GM18951 (cell line): ENCODE data around the gene PIK3AP1.
"Not testable (repeated sequence)": the region's sequence is repeated elsewhere in the genome, so short reads cannot be mapped to it uniquely, and the experiment has no call there.

Source experiments
- POLR2A ChIP-seq: IDR thresholded peaks from 4 replicates; pipeline ENCODE4 v1.6.1; 2011; ENCODE audit warnings: mild to moderate bottlenecking; ENCODE audit not compliant: insufficient read length, insufficient read depth; ENCODE audit errors: extremely low read depth
- in situ Hi-C: fragments of 300-500 bp; cut with MboI; formaldehyde crosslinking; loops from one replicate; pipeline ENCODE4 v1.12.0; 2022; ENCODE audit warnings: low sequenced_read_pairs, mixed read lengths, inconsistent platforms; ENCODE audit not compliant: unreplicated experiment

PIK3AP1 gene

DNA sequence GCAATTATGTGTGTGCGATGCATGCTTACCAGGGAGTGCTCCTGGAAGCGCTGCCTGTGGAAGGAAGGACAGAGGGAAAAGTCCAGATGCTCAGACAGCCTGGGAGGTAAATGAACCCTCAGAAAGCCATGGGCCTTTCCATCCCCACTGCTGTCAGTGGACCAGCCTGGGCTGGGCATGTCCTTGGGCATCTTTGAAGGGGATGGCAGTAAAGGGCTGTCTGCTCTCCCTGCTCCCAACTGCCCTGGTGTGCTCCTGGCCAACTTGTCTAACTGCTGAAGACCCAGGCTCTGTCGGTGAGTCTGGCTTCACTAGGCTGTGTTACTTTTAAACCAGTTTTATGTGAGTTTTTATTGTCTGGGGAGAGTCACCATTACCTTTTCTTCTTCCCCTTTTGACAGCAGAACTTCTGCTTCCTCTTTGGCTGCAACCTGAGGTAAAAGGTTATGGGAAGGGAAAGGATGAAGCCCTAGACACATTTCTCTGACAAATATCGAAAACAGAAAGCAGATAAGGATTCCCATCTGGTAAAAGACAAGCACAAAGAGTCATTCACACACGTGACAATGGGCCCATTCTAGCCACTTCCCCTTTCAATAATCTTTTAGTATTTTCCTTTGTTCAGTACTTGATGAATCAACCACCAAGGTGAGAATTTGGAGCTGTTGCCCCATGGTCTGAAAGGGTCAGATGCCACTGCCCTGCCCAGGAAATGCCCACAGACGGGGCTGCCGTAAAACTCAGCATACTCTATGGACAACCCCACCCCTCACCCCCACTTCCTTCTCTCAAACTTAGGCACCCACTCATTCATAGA lies 27.6 kb upstream of the PIK3AP1 start:
- no peak for TF ChIP-seq POLR2A
- in situ Hi-C loops = loop anchor here (10.0 kb wide), 1 partner anchor 103 kb away; no protein-coding TSS in a partner anchor

DNA sequence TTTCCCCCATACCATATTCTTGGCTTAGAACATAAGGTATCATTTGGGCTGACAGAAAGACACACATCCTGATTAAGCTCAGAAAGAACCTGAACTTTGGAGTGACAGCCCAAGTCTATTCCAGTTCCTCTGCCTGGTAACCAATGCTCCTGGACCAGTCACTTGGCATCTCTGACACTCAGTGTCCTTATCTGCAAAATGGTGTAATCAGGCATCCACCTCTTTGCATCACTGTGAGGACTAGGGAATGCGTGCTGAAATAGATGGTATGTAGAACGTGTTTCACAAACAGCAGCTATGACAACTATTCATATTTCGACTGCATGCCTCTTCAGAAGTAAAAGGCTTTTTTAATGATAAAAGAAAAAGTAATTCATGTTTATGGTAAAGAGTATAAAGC lies 26.2 kb upstream of the PIK3AP1 start:
- in situ Hi-C loops = loop anchor here (10.0 kb wide), 1 partner anchor 102 kb away; no protein-coding TSS in a partner anchor

DNA sequence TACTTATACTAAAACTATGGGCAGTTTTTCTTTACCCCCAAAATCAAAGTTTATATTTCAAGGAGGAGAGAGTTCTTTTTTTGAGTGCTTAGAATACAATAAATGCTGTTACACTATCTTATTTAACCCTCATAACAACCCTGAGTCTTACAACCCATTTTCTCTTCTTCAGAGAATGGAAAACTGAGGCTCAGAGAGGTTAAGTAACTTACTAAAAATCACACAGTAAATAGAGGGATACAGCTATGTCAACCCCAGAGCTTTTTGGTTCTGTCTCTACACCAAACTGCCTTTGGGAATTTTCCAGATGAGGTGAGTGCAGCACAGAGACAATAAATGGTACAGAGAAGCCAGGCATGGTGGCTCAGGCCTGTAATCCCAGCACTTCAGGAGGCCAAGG lies 25.6 kb upstream of the PIK3AP1 start:
- in situ Hi-C loops = loop anchor here (10.0 kb wide), 1 partner anchor 101 kb away; no protein-coding TSS in a partner anchor
- TF ChIP-seq POLR2A = no peak

More for the DNA sequence above, 26.2 kb upstream of the PIK3AP1 start:
- no peak for TF ChIP-seq POLR2A

DNA sequence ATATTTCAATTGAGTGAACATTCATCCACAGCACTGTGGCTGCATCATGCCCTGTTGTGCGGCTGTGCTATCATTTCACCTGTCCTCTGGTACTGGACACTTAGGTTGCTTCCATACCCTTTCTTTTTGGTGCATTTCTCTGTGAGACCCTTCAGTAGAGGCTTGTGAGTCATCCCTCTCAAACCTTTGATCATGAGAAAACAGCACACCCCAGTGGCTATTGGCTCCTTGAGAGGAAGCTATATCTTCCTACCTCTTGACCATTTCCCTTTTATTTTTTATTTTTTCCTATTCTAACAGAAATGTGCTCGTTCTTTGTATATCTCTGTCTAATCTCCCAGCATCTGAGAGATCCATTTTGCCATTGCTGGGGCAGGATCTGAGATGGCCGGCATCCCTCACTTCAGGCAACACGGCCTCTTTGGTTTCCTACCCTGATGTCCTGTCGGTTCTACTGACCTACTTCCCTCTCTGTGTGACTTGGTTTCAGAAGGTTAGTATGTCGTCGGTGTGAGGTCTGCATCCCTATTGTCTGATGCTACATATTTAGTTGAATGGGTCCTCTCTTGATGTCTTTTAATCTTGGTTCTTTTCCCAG lies 23.8 kb upstream of the PIK3AP1 start:
- no peak for TF ChIP-seq POLR2A
- in situ Hi-C loops = loop anchor here (10.0 kb wide), 1 partner anchor 99 kb away; no protein-coding TSS in a partner anchor

DNA sequence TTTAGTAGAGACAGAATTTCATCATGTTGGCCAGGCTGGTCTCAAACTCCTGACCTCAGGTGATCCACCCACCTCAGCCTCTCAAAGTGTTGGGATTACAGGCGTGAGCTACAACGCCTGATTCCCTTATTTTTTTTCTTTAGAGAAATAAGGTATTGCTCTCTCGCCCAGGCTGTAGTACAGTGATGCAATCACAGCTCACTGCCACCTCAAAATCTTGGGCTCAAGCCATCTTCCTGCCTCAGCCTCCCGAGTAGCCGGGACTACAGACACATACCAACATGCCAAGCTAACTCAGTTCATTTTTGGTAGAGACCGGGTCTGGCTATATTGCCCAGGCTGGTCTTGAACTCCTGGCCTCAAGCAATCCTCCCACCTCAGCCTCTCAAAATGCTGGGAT lies 21.2 kb upstream of the PIK3AP1 start:
- in situ Hi-C loops = loop anchor here (10.0 kb wide), 1 partner anchor 97 kb away; no protein-coding TSS in a partner anchor

DNA sequence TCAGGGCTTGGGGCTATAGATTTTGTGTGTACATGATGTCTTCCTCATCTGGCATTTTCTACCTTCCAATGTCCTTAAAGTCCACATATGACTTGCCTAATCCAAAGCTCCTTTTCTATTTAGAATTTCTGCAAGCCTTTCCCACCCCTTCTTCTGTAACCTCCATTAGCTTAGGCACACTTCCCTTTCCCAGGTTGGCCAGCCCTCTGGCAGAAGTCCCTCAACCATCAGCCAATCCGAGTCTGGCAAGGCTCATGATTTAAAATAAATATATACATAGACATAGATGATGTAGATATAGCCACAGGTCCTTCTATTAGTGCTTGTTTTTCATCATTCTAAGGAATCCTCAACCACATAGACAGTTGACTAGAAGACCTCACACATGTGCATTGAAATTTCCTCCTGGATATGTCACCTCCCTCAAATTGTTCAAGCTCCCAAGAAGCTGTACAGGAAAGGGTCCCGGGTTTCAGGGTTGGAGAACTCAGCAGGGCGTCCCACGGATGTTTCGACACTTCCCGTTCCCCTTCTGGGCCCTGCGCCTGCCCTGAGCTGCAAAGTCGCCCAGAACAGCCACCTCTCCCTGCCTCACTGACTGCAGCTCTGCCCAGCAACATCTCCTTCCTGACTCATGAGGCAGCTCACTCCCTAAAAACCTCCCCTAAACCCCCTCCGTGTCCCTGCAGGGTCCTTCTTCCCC lies 20.4 kb upstream of the PIK3AP1 start:
- in situ Hi-C loops = loop anchor here (10.0 kb wide), 1 partner anchor 96 kb away; no protein-coding TSS in a partner anchor
- no peak for TF ChIP-seq POLR2A

DNA sequence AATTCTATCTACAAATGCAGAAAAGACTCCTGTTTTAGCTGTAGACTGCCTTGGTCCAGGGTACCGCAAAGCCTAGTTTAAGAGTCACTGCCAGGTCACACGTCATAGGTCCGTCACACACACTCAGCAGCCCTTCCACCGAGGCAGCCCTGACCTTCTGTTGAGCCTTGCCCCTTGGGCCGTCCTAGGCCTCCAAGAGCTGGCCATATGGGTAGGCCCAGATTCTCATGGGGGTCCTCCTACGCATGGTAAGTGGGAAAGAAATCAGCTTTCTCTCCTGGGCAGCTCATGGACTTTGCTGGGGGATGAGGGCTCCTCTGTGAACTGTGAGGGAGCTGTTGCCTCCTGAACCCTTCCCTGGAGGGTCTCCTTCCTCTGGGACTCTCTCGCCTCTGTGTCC lies 19.8 kb upstream of the PIK3AP1 start:
- in situ Hi-C loops = loop anchor here (10.0 kb wide), 1 partner anchor 95 kb away; no protein-coding TSS in a partner anchor
- TF ChIP-seq POLR2A = no peak

DNA sequence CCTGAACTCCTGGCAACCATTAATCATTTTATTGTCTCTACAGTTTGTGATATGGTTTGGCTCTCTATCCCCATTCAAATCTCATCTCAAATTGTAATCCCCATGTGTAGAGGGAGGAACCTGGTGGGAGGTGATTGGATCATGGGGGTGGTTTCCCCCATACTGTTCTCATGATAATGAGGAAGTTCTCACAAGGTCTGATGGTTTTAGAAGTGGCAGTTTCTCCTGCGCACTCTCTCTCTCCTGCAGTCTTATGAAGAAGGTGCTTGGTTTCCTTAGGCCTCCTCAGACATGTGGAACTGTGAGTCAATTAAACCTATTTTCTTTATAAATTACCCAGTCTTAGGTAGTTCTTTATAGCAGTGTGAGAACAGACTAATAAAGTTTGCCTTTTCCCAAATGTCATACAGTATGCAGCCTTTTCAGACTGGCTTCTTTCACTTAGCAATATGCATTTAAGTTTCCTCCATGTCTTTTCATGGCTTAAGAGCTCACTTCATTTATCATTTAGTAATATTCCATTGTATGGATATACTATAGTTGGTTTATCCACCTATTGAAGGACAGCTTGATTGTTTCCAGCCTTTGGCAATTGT lies 17.1 kb upstream of the PIK3AP1 start:
- in situ Hi-C loops = not testable (repeated sequence)

DNA sequence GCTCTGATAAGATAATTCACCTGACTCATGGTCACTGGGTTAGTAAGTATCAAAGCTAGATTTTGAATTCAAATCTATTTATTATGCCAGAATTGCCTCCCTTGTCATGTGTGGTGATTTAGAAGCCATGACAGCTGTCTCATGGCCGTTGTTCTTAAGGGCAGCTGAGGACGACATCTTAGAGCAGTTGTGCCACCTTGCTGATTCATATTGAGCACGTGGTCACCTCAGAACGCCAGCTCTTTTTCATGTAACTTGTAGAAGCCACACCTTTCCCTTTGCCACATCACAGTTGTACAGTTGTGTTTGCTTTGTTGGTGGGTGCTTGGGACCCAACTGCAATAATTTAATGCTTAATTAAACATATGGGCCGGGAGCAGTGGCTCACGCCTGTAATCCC lies 4.3 kb upstream of the PIK3AP1 start:
- in situ Hi-C loops = no loop called here
- no peak for TF ChIP-seq POLR2A

DNA sequence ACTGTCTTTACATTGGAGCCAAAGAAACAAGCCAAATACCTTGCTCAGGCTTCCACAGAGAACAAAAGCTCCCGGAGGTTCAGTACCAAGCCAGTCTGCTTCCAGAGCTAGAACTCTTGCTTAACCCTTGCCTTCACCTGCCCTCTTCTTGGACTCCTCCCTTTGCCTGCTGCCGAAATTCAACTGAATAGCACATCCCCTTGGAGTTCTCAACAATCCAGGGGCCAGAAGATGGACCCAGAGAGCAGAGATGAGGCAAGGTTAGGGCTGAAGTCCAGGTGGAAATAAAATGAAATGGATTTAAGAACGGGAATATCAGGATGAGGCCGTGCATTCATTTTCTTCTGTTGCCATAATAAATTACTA lies 876 bp upstream of the PIK3AP1 start:
- in situ Hi-C loops = no loop called here

DNA sequence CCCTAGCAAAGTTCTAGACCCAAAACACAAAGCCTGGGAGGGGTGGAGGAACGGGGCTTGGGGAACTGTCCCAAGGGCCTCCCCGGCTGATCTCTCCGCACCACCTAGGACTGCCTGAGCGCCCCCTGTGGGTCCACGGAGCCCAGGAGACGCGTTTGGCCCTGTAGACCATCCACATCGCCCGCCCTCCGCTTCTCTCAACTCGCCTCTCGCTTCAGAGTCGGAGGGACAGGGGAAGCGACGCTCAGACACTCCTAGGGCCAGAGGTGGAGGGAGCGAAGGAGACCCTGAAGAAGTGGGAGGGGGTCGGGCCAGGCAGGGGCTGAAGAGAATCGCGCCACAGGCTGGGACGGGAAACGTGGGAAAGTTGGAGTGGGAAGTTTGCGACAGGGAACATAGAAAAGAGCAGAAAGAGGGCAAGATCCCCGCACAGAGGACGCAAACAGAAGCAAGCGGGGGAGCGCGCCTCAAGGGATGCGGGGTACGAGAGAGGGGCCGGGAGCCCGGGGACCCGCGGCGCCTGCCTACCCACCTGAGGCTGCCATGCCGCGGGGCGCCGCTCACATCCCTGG lies 378 bp downstream of the PIK3AP1 start:
- no peak for TF ChIP-seq POLR2A
- in situ Hi-C loops = no loop called here

More for the DNA sequence above, 876 bp upstream of the PIK3AP1 start:
- TF ChIP-seq POLR2A = no peak

DNA sequence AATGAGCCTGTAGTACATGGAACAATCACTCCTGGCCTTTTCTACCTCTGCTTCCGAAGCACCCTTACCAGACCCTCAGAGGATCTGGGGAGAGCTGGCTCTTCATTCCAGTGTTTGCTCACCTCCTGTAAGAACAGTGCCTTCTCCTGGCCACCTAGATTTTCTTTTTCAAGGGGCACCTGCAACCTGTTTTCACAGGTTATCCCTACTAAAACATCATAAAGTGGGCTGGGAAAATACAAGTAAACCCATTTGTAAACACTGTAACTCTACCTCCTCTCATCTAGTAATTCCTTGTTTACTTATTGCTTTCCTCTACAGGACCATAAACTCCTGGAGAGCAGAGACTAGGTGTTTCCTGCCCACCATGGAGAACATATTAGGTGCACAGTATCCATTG lies 1.1 kb downstream of the PIK3AP1 start:
- no peak for TF ChIP-seq POLR2A
- in situ Hi-C loops = no loop called here
